H9 (cell line): ENCODE measurements around the gene CXCL9. TPM values are rescaled to one million over a fixed set of nuclear protein-coding genes. Genes with fewer than 3 reads are reported as not detected.

Experiments
- DNase-seq: peaks from one replicate; pipeline ENCODE4 v3.0.0-alpha.2; 2017
- H2AFZ ChIP-seq: one replicate; pipeline ENCODE4 v1.6.1; 2013; ENCODE audit warnings: mild to moderate bottlenecking, low read length, control low read depth, moderate library complexity
- H2AK5ac ChIP-seq: 2 replicates; pipeline ENCODE4 v1.6.1; 2013; ENCODE audit warnings: low read length, control low read depth, mixed read lengths; ENCODE audit not compliant: insufficient read length
- H2BK120ac ChIP-seq: one replicate; pipeline ENCODE4 v1.6.1; 2013; ENCODE audit warnings: low read depth, mild to moderate bottlenecking, low read length, control low read depth, inconsistent platforms; ENCODE audit not compliant: poor library complexity, severe bottlenecking
- H2BK12ac ChIP-seq: 2 replicates; pipeline ENCODE4 v1.6.1; 2013; ENCODE audit warnings: low read length, control low read depth, mixed read lengths, low read depth; ENCODE audit not compliant: insufficient read length
- H2BK15ac ChIP-seq: 2 replicates; pipeline ENCODE4 v1.6.1; 2013; ENCODE audit warnings: low read depth, low read length, control low read depth
- H2BK20ac ChIP-seq: one replicate; pipeline ENCODE4 v1.6.1; 2013; ENCODE audit warnings: low read depth, mild to moderate bottlenecking, low read length, control low read depth, inconsistent platforms; ENCODE audit not compliant: poor library complexity, severe bottlenecking
- H2BK5ac ChIP-seq: 2 replicates; pipeline ENCODE4 v1.6.1; 2013; ENCODE audit warnings: low read length, control low read depth, mixed read lengths; ENCODE audit not compliant: insufficient read length
- H3K14ac ChIP-seq: 2 replicates; pipeline ENCODE4 v1.6.1; 2013; ENCODE audit warnings: low read length, control low read depth; ENCODE audit not compliant: insufficient read depth
- H3K18ac ChIP-seq: 2 replicates; pipeline ENCODE4 v1.6.1; 2013; ENCODE audit warnings: low read depth, mild to moderate bottlenecking, mixed read lengths, low read length, control low read depth; ENCODE audit not compliant: insufficient read length
- H3K23ac ChIP-seq: 2 replicates; pipeline ENCODE4 v1.6.1; 2013; ENCODE audit warnings: low read length, control low read depth, mixed read lengths, low read depth; ENCODE audit not compliant: insufficient read length
- H3K23me2 ChIP-seq: 2 replicates; pipeline ENCODE4 v1.6.1; 2013; ENCODE audit warnings: low read depth, mild to moderate bottlenecking, mixed read lengths, low read length, control low read depth; ENCODE audit not compliant: insufficient read length, poor library complexity, severe bottlenecking
- H3K27ac ChIP-seq: 2 replicates; pipeline ENCODE4 v1.5.1; 2013; ENCODE audit warnings: low read length, control low read depth, mixed read lengths, low read depth; ENCODE audit not compliant: insufficient read length
- H3K27me3 ChIP-seq: 2 replicates; pipeline ENCODE4 v1.6.1; 2013; ENCODE audit warnings: low read length, control low read depth, inconsistent platforms; ENCODE audit not compliant: insufficient read depth
- H3K4ac ChIP-seq: 2 replicates; pipeline ENCODE4 v1.6.1; 2013; ENCODE audit warnings: low read depth, mild to moderate bottlenecking, control low read depth, inconsistent platforms, low read length, moderate library complexity
- H3K4me1 ChIP-seq: 2 replicates; pipeline ENCODE4 v1.6.1; 2013; ENCODE audit warnings: low read length, control low read depth, inconsistent platforms; ENCODE audit not compliant: insufficient read depth
- H3K4me2 ChIP-seq: 2 replicates; pipeline ENCODE4 v1.6.1; 2013; ENCODE audit warnings: low read length, control low read depth, mixed read lengths; ENCODE audit not compliant: insufficient read length, insufficient read depth
- H3K56ac ChIP-seq: 2 replicates; pipeline ENCODE4 v1.6.1; 2013; ENCODE audit warnings: low read depth, mild to moderate bottlenecking, mixed read lengths, low read length, control low read depth; ENCODE audit not compliant: insufficient read length
- H3K79me1 ChIP-seq: 2 replicates; pipeline ENCODE4 v1.6.1; 2013; ENCODE audit warnings: low read depth, mild to moderate bottlenecking, moderate library complexity, low read length, control low read depth, inconsistent platforms; ENCODE audit not compliant: insufficient read depth, poor library complexity, severe bottlenecking
- H3K79me2 ChIP-seq: 2 replicates; pipeline ENCODE4 v1.6.1; 2013; ENCODE audit warnings: low read length, control low read depth, inconsistent platforms; ENCODE audit not compliant: insufficient read depth
- H3K9ac ChIP-seq: 2 replicates; pipeline ENCODE4 v1.6.1; 2013; ENCODE audit warnings: low read length, control low read depth, mixed read lengths; ENCODE audit not compliant: insufficient read length; ENCODE audit errors: extremely low read depth
- H3K9me3 ChIP-seq: one replicate; pipeline ENCODE4 v1.6.1; 2013; ENCODE audit warnings: low read depth, low read length, inconsistent platforms; ENCODE audit not compliant: control insufficient read depth
- H3T11ph ChIP-seq: one replicate; pipeline ENCODE4 v1.6.1; 2013; ENCODE audit warnings: mild to moderate bottlenecking, low read length, control low read depth, inconsistent platforms
- H4K20me1 ChIP-seq: one replicate; pipeline ENCODE4 v1.6.1; 2013; ENCODE audit not compliant: control insufficient read depth, insufficient read length, insufficient read depth
- H4K5ac ChIP-seq: 2 replicates; pipeline ENCODE4 v1.6.1; 2013; ENCODE audit warnings: low read depth, mild to moderate bottlenecking, mixed read lengths, low read length, control low read depth; ENCODE audit not compliant: insufficient read length
- H4K8ac ChIP-seq: replicated peaks from 2 replicates; pipeline ENCODE4 v1.6.1; 2013; ENCODE audit warnings: low read length, control low read depth, mixed read lengths, low read depth; ENCODE audit not compliant: insufficient read length
- H4K91ac ChIP-seq: 2 replicates; pipeline ENCODE4 v1.6.1; 2013; ENCODE audit warnings: low read depth, mild to moderate bottlenecking, moderate library complexity, mixed read lengths, low read length, control low read depth; ENCODE audit not compliant: insufficient read length
- H3K27ac Mint-ChIP-seq, 3 experiments: 2 replicates in 2 of 3; 3 replicates in 1 of 3; pipeline ENCODE4 v1.8.0; 2020 to 2021; ENCODE audit warnings: mixed read lengths in 3 of 3, mild to moderate bottlenecking in 1 of 3, moderate library complexity in 1 of 3
- H3K27me3 Mint-ChIP-seq: 2 replicates; pipeline ENCODE4 v1.8.0; 2021; ENCODE audit warnings: low read depth, mild to moderate bottlenecking, moderate library complexity, mixed read lengths
- H3K36me3 Mint-ChIP-seq, 3 experiments: 2 replicates in 2 of 3; 3 replicates in 1 of 3; pipeline ENCODE4 v1.8.0; 2020 to 2021; ENCODE audit warnings: low read depth in 3 of 3, mixed read lengths in 3 of 3; ENCODE audit not compliant: insufficient read depth in 1 of 3
- H3K4me1 Mint-ChIP-seq, 2 experiments: 2 replicates each; pipeline ENCODE4 v1.8.0; 2020; ENCODE audit warnings: mixed read lengths in 2 of 2
- H3K4me3 Mint-ChIP-seq, 2 experiments: 2 replicates in 1 of 2; 3 replicates in 1 of 2; pipeline ENCODE4 v1.8.0; 2020 to 2021; ENCODE audit warnings: mild to moderate bottlenecking in 2 of 2, mixed read lengths in 2 of 2, moderate library complexity in 1 of 2
- H3K9me3 Mint-ChIP-seq, 2 experiments: 2 replicates in 1 of 2; 3 replicates in 1 of 2; pipeline ENCODE4 v1.8.0; 2020; ENCODE audit warnings: mild to moderate bottlenecking in 2 of 2, mixed read lengths in 2 of 2, moderate library complexity in 1 of 2
- CTCF ChIP-seq: fragments of 200-600 bp; sonication (generic); conservative IDR thresholded peaks from 3 replicates; pipeline ENCODE4 v1.8.0; 2021; ENCODE audit warnings: antibody characterized with exemption, mild to moderate bottlenecking
- WGBS: extraction: QIAGEN DNeasy Blood & Tissue Kit; methylation state at CpG from one replicate; pipeline ENCODE4 v1.1.7; 2013; ENCODE audit warnings: missing lambda C conversion rate, low lambda C conversion rate, mixed read lengths; ENCODE audit not compliant: insufficient read length; ENCODE audit errors: extremely low coverage; 5-methylcytosine and 5-hydroxymethylcytosine counted together
- total RNA-seq: library from RNA; stranded (reverse); gene quantifications from 2 replicates; pipeline ENCODE4 v1.2.1, GENCODE V29; 2021

Gene CXCL9
- total RNA-seq, 1 experiment from 2014 or later, result not detected

- Histone ChIP-seq H3K18ac (no peak overlapping the region), H3K27me3 (no peaks in the 10 kb centered on the region), H3K23me2 (no peaks in the 10 kb centered on the region), H3K14ac (no peak overlapping the region), H3K79me2 (no peaks in the 10 kb centered on the region), H2BK12ac (no peak overlapping the region), H2AFZ (no peak overlapping the region), H4K20me1 (no peaks in the 10 kb centered on the region), H2BK15ac (no peak overlapping the region), H3K56ac (no peak overlapping the region), H4K8ac (no peak overlapping the region), H3K27ac (no peak overlapping the region), H2BK20ac (no peak overlapping the region), H4K5ac (no peak overlapping the region), H2AK5ac (no peak overlapping the region), H3T11ph (no peak overlapping the region), H2BK5ac (no peak overlapping the region), H2BK120ac (no peak overlapping the region), H3K4me1 (peaks cover 10% of the 10 kb centered on the region; the same call in 1 of the 2 replicates), H3K9ac (no peak overlapping the region), H3K4me2 (no peak overlapping the region), H4K91ac (no peak overlapping the region), H3K9me3 (no peaks in the 10 kb centered on the region), H3K23ac (no peak overlapping the region), H3K4ac (no peak overlapping the region), H3K79me1 (no peaks in the 10 kb centered on the region)
- no peaks in the 10 kb centered on the region for H3K36me3 Mint-ChIP-seq
- peaks cover 1% of the 10 kb centered on the region; the same call in 1 of the 2 replicates for H3K27me3 Mint-ChIP-seq
- H3K27ac Mint-ChIP-seq, result peak overlapping the region in 1 of 3 experiments; percentile 91; a peak in 1 of 7 replicates
- H3K4me1 Mint-ChIP-seq, result peaks cover 20 to 22% of the 10 kb centered on the region in 2 experiments
- DNase-seq, result peak; percentile 57
- no peak overlapping the region for H3K4me3 Mint-ChIP-seq
- TF ChIP-seq CTCF, result no peak
- no peaks in the 10 kb centered on the region for H3K9me3 Mint-ChIP-seq
- no CpG with 5 or more reads among the region's 2 CpGs for WGBS
Measured at GRCh38 chr4:76016393-76016792, 9.1 kb upstream of the CXCL9 start.
